AG08396 (cell line): ENCODE data around the gene EXT2.
A peak's percentile ranks its signal among the peaks of the same experiment; 100 is the strongest.

Experiments used
- DNase-seq: peaks from one replicate; pipeline ENCODE4 v3.0.0; 2012; ENCODE audit warnings: low spot score, mixed read lengths

EXT2 gene

GRCh38 chr11:44095506-44096359 is at the start of gene EXT2:
Gene EXT2 (plus strand): TSS chr11:44095678. CDS start chr11:44107713, 12,035 bp downstream.
- DNase-seq = peak; percentile 98

- no peak for DNase-seq
These were observed 49.3 kb upstream of the EXT2 start for GRCh38 chr11:44046182-44046581.

GRCh38 chr11:44047298-44047697 is 48.2 kb upstream of the EXT2 start:
- no peak for DNase-seq

- no peak for DNase-seq
These were observed 47.5 kb upstream of the EXT2 start, which contains the start of gene ACCSL for GRCh38 chr11:44047931-44048431. Gene ACCSL (plus strand): TSS chr11:44047981. CDS start chr11:44048037, 56 bp downstream.

GRCh38 chr11:44049832-44050231 is 45.6 kb upstream of the EXT2 start:
- no peak for DNase-seq

GRCh38 chr11:44051171-44051570 is 44.3 kb upstream of the EXT2 start:
- DNase-seq = no peak

GRCh38 chr11:44057340-44057739 is 38.1 kb upstream of the EXT2 start:
- no peak for DNase-seq

GRCh38 chr11:44058275-44058674 is 37.2 kb upstream of the EXT2 start:
- DNase-seq = no peak

GRCh38 chr11:44065161-44065661 is 30.3 kb upstream of the EXT2 start:
- no peak for DNase-seq

GRCh38 chr11:44065841-44066731 is 29.4 kb upstream of the EXT2 start, which contains the start of gene ACCS:
Gene ACCS (plus strand): TSS chr11:44066270. CDS start chr11:44067628, 1,358 bp downstream.
- peak; percentile 93 for DNase-seq

- DNase-seq = peak; percentile 77
These were observed 28.7 kb upstream of the EXT2 start for GRCh38 chr11:44066732-44067141.

- no peak for DNase-seq
These were observed 28.2 kb upstream of the EXT2 start for GRCh38 chr11:44067266-44067665.

GRCh38 chr11:44068180-44068579 is 27.3 kb upstream of the EXT2 start:
- DNase-seq = no peak

GRCh38 chr11:44071157-44071556 is 24.3 kb upstream of the EXT2 start:
- DNase-seq = no peak

GRCh38 chr11:44072757-44073658 is 22.5 kb upstream of the EXT2 start:
- no peak for DNase-seq

- no peak for DNase-seq
These were observed 16.7 kb upstream of the EXT2 start for GRCh38 chr11:44078794-44079193.

- no peak for DNase-seq
These were observed 16.1 kb upstream of the EXT2 start for GRCh38 chr11:44079376-44079775.

- no peak for DNase-seq
These were observed 14.5 kb upstream of the EXT2 start for GRCh38 chr11:44080951-44081350.

GRCh38 chr11:44082645-44083044 is 12.8 kb upstream of the EXT2 start:
- no peak for DNase-seq

- no peak for DNase-seq
These were observed 12.0 kb upstream of the EXT2 start for GRCh38 chr11:44083433-44083832.

GRCh38 chr11:44083906-44084305 is 11.6 kb upstream of the EXT2 start:
- DNase-seq = no peak
